Panc1 (cell line): ENCODE measurements around the gene CNNM2. TPM values are rescaled to one million over a fixed set of nuclear protein-coding genes. Genes with fewer than 3 reads are reported as not detected.

Source experiments
- total RNA-seq: library from RNA; stranded (reverse); gene quantifications from one replicate; pipeline ENCODE4 v1.2.1, GENCODE V29; 2021; ENCODE audit not compliant: unreplicated experiment

The CNNM2 gene
- total RNA-seq, 1 experiment from 2014 or later, result 27.1 TPM

Other genes starting within 250 kb of the CNNM2 start
- gene ARL3, start 203.9 kb upstream of the CNNM2 start, total RNA-seq, result 20.7 TPM
- gene SFXN2, start 203.7 kb upstream of the CNNM2 start, total RNA-seq, result 11.6 TPM
- 91.3 TPM for gene WBP1L, start 174.3 kb upstream of the CNNM2 start, total RNA-seq
- 2.1 TPM for gene CYP17A1, start 80.9 kb upstream of the CNNM2 start, total RNA-seq
- gene BORCS7, start 64.0 kb upstream of the CNNM2 start, total RNA-seq, result 12.9 TPM
- 4.0 TPM for gene AS3MT, start 48.8 kb upstream of the CNNM2 start, total RNA-seq